ENCODE data around the gene ABL1.

DNA sequence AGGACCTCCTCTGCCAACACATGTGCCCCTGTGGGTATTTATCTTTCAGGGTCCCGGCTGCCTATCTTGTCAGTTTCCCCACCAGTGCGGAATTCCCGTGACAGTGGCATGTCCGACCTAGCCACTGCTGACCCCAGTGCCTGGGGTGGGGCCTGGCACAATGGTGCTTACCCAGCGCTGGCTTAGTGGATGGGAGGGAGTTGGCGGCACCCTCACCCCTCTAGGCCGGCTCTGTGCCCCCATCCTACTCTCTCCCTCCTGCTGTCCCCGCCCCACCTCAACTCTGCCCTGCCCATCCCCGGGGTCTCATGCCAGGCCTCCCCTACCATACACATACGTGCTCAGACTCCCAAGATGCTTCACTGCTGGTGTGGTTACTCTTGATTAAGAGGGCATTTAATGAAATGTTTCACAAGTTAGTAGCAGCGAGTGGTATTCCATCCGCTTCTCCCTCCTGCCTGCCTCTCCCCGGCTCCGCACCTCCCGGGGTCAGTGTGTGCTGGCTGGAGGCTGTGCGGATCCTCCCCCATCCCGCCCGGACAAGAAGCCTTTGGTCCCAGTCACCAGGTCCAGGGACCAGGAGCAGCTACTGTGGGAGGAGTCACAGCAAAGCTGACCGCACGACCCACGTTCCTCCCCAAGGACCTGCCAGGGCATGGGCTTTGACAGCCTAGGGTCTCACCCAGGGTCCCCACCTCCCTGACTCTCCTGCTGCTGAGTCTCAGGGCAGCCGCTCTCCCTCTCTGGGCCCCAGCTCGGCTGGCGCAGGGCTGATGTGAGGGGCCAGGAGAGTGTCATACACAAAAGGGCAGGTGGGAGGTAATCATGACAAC is 71.1 kb downstream of the ABL1 start:
- TF ChIP-seq, protein P1, sequence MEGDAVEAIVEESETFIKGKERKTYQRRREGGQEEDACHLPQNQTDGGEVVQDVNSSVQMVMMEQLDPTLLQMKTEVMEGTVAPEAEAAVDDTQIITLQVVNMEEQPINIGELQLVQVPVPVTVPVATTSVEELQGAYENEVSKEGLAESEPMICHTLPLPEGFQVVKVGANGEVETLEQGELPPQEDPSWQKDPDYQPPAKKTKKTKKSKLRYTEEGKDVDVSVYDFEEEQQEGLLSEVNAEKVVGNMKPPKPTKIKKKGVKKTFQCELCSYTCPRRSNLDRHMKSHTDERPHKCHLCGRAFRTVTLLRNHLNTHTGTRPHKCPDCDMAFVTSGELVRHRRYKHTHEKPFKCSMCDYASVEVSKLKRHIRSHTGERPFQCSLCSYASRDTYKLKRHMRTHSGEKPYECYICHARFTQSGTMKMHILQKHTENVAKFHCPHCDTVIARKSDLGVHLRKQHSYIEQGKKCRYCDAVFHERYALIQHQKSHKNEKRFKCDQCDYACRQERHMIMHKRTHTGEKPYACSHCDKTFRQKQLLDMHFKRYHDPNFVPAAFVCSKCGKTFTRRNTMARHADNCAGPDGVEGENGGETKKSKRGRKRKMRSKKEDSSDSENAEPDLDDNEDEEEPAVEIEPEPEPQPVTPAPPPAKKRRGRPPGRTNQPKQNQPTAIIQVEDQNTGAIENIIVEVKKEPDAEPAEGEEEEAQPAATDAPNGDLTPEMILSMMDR (IDR thresholded peaks at IDR 0.05): no peak
- TF ChIP-seq POLR2A (IDR thresholded peaks at IDR 0.05): no peak

Measured in esophagus squamous epithelium (tissue), 4 donors.